Measurements from ENCODE around the gene SPPL2C.

GRCh38 chr17:45821147-45821546 lies 23.5 kb upstream of the SPPL2C start:
- TF ChIP-seq CTCF (IDR thresholded peaks at IDR 0.05) (no peak), POLR2AphosphoS5 (IDR thresholded peaks at IDR 0.05) (no peak)

Measured in gastroesophageal sphincter (tissue), 3 donors.